ENCODE measurements around the gene CXCL14.

DNA sequence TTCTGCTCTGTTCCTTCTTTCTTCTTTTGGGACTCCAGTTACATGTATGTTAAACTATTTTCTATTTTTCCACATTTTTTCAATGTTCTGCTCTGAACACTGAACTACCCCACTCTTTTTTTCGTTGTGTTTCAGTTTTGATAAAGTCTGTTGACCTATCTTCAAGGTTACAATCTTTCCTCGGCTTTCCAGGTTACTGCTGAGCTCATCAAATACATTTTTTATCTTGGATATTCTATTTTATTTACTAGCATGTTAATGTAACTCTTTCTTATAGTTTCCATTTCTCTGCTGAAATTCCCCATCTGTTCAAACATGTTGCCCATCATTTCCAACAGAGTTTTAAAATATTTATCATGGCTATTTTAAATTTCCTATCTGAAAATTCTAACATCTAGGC lies 56.8 kb downstream of the CXCL14 start:
- TF ChIP-seq CTCF (IDR thresholded peaks at IDR 0.05) (no peak), POLR2A (IDR thresholded peaks at IDR 0.05) (no peak), POLR2AphosphoS5 (IDR thresholded peaks at IDR 0.05; ENCODE audit: insufficient read depth in 1 of 2, low read depth in 1 of 2) (no peak)
